ENCODE measurements around the gene ACVR1. TPM values are rescaled to one million over a fixed set of nuclear protein-coding genes. Genes with fewer than 3 reads are reported as not detected.

Gene ACVR1
- total RNA-seq, 1 experiment from 2014 or later: 26.4 TPM

DNA sequence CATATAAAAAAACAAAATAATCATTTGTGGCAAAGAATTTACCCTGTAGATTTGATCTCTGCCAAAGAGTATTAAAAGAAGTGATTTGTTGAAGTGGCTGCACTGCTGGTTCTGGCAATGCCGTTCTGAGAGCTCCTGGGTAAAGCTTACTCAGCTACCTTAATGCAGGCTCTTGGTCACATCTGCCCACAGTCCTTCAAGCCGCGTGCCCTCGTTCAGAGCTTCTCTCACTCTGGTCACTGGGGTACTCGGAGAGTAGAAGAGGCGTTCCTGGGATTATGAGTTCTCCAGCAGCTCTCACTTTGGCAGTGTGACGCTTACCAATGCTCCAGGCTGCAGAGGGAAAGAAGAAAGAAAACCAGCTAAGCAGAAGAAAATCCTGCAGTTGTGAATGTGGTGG lies 57.9 kb downstream of the ACVR1 start:
- no peak overlapping the region for H3K27ac Mint-ChIP-seq (ENCODE audit: low read depth, unreplicated experiment)
- intact Hi-C loops (cut with micrococcal nuclease): no loop called here
- POLR2A ChIA-PET: no interaction called here
- H3K9me3 Mint-ChIP-seq (ENCODE audit: unreplicated experiment): no peaks in the 10 kb centered on the region
- TF ChIP-seq, protein P1, sequence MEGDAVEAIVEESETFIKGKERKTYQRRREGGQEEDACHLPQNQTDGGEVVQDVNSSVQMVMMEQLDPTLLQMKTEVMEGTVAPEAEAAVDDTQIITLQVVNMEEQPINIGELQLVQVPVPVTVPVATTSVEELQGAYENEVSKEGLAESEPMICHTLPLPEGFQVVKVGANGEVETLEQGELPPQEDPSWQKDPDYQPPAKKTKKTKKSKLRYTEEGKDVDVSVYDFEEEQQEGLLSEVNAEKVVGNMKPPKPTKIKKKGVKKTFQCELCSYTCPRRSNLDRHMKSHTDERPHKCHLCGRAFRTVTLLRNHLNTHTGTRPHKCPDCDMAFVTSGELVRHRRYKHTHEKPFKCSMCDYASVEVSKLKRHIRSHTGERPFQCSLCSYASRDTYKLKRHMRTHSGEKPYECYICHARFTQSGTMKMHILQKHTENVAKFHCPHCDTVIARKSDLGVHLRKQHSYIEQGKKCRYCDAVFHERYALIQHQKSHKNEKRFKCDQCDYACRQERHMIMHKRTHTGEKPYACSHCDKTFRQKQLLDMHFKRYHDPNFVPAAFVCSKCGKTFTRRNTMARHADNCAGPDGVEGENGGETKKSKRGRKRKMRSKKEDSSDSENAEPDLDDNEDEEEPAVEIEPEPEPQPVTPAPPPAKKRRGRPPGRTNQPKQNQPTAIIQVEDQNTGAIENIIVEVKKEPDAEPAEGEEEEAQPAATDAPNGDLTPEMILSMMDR (IDR thresholded peaks at IDR 0.05; ENCODE audit: unreplicated experiment): no peak
- BruUV-seq (replicated peaks): no TSS peak
- H3K4me1 Mint-ChIP-seq (ENCODE audit: insufficient read depth, unreplicated experiment): peaks cover 5% of the 10 kb centered on the region
- no peaks in the 10 kb centered on the region for H3K27me3 Mint-ChIP-seq (ENCODE audit: insufficient read depth, unreplicated experiment)
- no peak overlapping the region for H3K4me3 Mint-ChIP-seq (ENCODE audit: unreplicated experiment)
- DNase-seq (ENCODE audit: unreplicated experiment): no peak
- peaks cover 23% of the 10 kb centered on the region for H3K36me3 Mint-ChIP-seq (ENCODE audit: insufficient read depth, unreplicated experiment)
- CTCF ChIA-PET: interaction anchor here (0.6 to 0.9 kb wide), 3 partner anchors 15 to 57 kb away, joined by 3 to 5 read pairs (median 5); no protein-coding TSS in a partner anchor

DNA sequence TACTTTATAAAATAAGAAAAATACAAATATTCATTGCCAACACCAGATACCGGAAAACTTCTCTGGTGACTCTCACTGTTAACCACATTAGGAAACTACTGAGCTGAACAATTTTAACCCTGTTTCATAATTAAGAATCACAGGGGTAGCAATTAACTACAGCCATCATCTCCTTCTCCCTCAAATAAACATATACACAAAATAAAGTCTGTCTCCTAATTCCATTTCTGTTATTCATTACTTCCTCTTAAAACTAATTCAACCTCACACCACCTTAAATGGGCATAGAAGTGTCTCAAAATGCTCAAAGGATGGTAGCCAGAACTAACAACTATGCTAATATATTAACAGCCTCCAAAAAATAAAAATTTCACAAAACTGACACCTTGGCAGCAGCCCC lies 60.7 kb downstream of the ACVR1 start:
- no peak overlapping the region for H3K27ac Mint-ChIP-seq (ENCODE audit: low read depth, unreplicated experiment)
- POLR2A ChIA-PET: no interaction called here
- TF ChIP-seq, protein P1 (IDR thresholded peaks at IDR 0.05; ENCODE audit: unreplicated experiment): no peak
- DNase-seq (ENCODE audit: unreplicated experiment): no peak
- no peaks in the 10 kb centered on the region for H3K27me3 Mint-ChIP-seq (ENCODE audit: insufficient read depth, unreplicated experiment)
- no peak overlapping the region for H3K4me3 Mint-ChIP-seq (ENCODE audit: unreplicated experiment)
- CTCF ChIA-PET: no interaction called here
- peaks cover 22% of the 10 kb centered on the region for H3K36me3 Mint-ChIP-seq (ENCODE audit: insufficient read depth, unreplicated experiment)
- intact Hi-C loops (cut with micrococcal nuclease): no loop called here
- no peaks in the 10 kb centered on the region for H3K9me3 Mint-ChIP-seq (ENCODE audit: unreplicated experiment)
- H3K4me1 Mint-ChIP-seq (ENCODE audit: insufficient read depth, unreplicated experiment): no peaks in the 10 kb centered on the region
- no TSS peak for BruUV-seq (replicated peaks)

GRCh38 chr2:157813467-157813866 lies 62.7 kb downstream of the ACVR1 start:
- H3K36me3 Mint-ChIP-seq (ENCODE audit: insufficient read depth, unreplicated experiment): peaks cover 24% of the 10 kb centered on the region
- TF ChIP-seq, protein P1 (IDR thresholded peaks at IDR 0.05; ENCODE audit: unreplicated experiment): no peak
- DNase-seq (ENCODE audit: unreplicated experiment): no peak
- no TSS peak for BruUV-seq (replicated peaks)
- H3K4me3 Mint-ChIP-seq (ENCODE audit: unreplicated experiment): no peak overlapping the region
- intact Hi-C loops (cut with micrococcal nuclease): no loop called here
- H3K27me3 Mint-ChIP-seq (ENCODE audit: insufficient read depth, unreplicated experiment): no peaks in the 10 kb centered on the region
- ChIA-PET POLR2A (no interaction called here), CTCF (no interaction called here)
- H3K27ac Mint-ChIP-seq (ENCODE audit: low read depth, unreplicated experiment): no peak overlapping the region
- H3K9me3 Mint-ChIP-seq (ENCODE audit: unreplicated experiment): no peaks in the 10 kb centered on the region
- peaks cover 6% of the 10 kb centered on the region for H3K4me1 Mint-ChIP-seq (ENCODE audit: insufficient read depth, unreplicated experiment)

- ChIA-PET CTCF (interaction anchor here (0.6 to 1.2 kb wide), 2 partner anchors 18 to 201 kb away, joined by 3 read pairs; no protein-coding TSS in a partner anchor), POLR2A (no interaction called here)
- Mint-ChIP-seq H3K27ac (ENCODE audit: low read depth, unreplicated experiment) (peak overlapping the region; percentile 66), H3K36me3 (ENCODE audit: insufficient read depth, unreplicated experiment) (peaks cover 6% of the 10 kb centered on the region), H3K4me3 (ENCODE audit: unreplicated experiment) (no peak overlapping the region), H3K4me1 (ENCODE audit: insufficient read depth, unreplicated experiment) (peaks cover 6% of the 10 kb centered on the region), H3K9me3 (ENCODE audit: unreplicated experiment) (no peaks in the 10 kb centered on the region), H3K27me3 (ENCODE audit: insufficient read depth, unreplicated experiment) (no peaks in the 10 kb centered on the region)
- no TSS peak for BruUV-seq (replicated peaks)
- TF ChIP-seq, protein P1 (IDR thresholded peaks at IDR 0.05; ENCODE audit: unreplicated experiment): no peak
- intact Hi-C loops (cut with micrococcal nuclease): no loop called here
- no peak for DNase-seq (ENCODE audit: unreplicated experiment)
These were observed 66.1 kb downstream of the ACVR1 start for GRCh38 chr2:157810037-157810436.

Data from MCF 10A (cell line).